H7 (cell line): ENCODE results near the gene PBOV1. TPM values are rescaled to one million over a fixed set of nuclear protein-coding genes. Genes with fewer than 3 reads are reported as not detected.

Experiments used
- DNase-seq: peaks from one replicate; pipeline ENCODE4 v3.0.0; 2012
- H3K27me3 ChIP-seq: 2 replicates; pipeline ENCODE4 v1.6.0; 2011; ENCODE audit warnings: mild to moderate bottlenecking, low read length; ENCODE audit not compliant: control insufficient read depth, insufficient read depth
- H3K36me3 ChIP-seq: replicated peaks from 2 replicates; pipeline ENCODE4 v1.5.1; 2011; ENCODE audit warnings: low read length; ENCODE audit not compliant: control insufficient read depth, insufficient read depth
- H3K4me3 ChIP-seq: 2 replicates; pipeline ENCODE4 v1.5.1; 2011; ENCODE audit warnings: low read depth, mild to moderate bottlenecking, control low read depth, low read length, moderate library complexity; ENCODE audit not compliant: insufficient read depth
- total RNA-seq: library from RNA; depleted of rRNA; stranded (reverse); fragments of >200 nt; shearing (Covaris generic); gene quantifications from 2 replicates; pipeline ENCODE4 v1.2.3, GENCODE V29; 2014

The PBOV1 gene
- total RNA-seq, 1 experiment from 2014 or later, result not detected

DNA sequence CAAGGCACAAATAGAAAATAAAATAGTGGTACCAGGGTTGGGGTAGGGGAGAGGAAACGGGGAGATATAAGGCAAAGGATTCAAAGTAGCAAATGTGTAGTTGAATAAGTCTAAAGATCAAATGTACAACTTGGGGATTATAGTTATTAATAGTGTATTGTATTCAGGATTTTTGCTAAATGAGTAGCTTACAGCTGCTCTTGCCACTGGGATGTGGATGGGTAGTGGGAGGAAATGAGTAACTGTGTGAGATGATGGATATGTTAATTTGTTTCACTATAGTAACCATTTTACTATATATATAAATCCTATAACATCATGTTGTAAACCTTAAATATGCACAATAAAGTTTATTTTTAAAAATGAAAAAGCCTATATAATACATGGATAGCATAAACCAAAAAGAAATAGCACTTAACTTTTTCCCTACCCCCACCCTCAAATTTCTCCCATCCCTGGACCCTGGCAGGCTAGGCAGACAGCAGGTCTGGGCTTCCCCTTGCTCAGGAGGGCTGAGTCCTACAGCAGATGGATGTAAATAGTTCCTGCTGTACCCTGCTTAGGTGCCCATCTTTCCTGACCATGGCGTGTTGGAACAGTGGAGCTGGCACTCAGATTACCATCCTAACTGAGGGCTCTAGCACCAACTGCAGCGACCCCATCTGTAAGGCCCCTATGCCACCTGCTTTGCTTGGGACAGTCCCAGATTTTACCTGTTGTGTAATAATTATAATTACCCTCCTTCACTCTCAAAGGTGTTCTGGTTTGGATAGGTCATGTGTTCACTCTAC lies 28.6 kb upstream of the PBOV1 start:
- no peak overlapping the region for H3K4me3 ChIP-seq
- no peak for DNase-seq
- no peaks in the 10 kb centered on the region; the same call in 1 of the 2 replicates for H3K36me3 ChIP-seq
- H3K27me3 ChIP-seq, result no peaks in the 10 kb centered on the region

DNA sequence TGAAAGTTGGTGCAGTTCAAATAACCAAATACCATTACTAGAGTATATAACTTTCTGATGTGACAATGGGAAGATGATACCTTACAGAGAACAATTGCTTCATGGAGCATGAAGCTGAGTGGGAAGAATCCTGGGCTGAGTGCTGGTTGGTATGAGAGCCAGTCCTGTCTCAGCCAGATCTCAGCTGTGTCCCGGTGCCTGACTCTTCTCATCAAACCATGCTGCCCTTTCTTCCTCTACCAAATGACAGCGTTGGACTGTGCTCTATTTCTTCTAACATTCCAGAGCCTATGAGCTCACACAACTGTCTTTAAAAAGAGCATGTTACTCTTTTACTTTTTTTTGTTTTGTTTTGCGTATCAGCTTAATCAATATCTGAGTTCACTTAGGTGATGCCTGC lies 27.5 kb upstream of the PBOV1 start:
- Histone ChIP-seq H3K36me3 (no peaks in the 10 kb centered on the region; the same call in 1 of the 2 replicates), H3K27me3 (no peaks in the 10 kb centered on the region), H3K4me3 (no peak overlapping the region)
- no peak for DNase-seq

DNA sequence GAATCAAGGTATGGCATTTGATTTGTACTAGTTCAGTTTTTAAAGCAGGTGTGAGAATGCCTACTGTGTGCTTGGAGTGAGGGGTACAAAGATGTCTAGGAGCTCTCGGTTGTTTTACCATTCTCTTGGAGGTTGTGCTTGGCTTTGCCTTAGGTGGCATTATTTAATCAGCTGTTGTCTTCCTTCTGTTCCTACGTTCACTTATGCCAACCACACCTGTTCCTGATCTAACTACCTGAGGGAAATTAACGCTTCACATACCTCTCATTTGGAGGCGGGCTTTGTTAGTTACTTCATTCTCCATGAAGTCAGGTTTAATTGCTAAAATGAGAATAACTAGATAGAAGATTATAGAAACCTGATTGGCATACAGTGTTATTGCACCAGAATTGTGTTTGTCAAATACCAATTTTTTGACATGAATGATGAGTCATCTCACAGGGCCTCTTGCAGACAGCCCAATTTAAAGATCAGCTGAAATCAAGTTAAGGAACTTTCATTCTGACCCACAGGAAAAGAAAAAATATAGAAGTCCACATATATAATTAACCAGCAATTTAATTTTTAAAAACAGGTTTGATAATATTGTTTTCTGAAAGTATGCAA lies 24.8 kb upstream of the PBOV1 start:
- Histone ChIP-seq H3K27me3 (no peaks in the 10 kb centered on the region), H3K36me3 (no peaks in the 10 kb centered on the region), H3K4me3 (no peak overlapping the region)
- no peak for DNase-seq

DNA sequence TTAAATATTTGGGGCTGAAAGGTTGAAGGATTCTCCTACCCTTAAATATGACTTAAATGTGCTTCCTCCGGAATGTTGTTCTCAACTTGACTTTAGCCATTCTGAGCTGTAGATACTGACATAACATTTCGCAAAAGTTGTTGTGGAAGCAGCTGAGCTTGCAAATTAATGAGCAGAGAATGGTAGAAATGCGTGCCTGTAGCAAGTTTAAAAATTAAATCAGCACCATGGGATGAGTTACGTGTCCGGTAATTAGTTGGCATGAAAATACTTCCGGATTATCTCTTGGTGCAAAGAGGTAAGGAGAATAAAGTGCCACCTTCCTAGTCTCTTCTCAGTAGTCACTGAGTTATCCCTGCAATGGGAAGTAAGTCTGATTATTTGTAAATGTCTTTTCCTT lies 23.6 kb upstream of the PBOV1 start:
- no peak for DNase-seq
- H3K36me3 ChIP-seq, result no peaks in the 10 kb centered on the region
- no peak overlapping the region for H3K4me3 ChIP-seq
- no peaks in the 10 kb centered on the region for H3K27me3 ChIP-seq

DNA sequence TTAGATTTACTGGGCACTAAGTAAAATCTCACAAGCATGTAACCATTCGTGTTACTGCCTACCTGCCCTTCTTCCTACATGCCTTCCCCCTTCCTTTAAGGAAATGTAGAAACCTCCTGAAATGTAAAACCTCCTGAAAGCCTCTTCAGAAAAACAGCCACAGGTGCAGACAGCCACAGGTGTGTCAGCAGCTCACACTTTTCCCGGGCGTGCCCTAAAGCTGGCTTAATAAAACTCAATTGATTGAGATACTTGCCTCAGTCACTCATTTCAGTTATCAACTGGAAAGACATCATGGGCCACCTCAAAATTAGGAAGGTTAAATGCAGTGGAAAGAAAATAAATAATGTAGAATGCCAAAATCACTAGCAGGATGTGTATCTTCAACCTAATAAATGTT lies 23.1 kb upstream of the PBOV1 start:
- Histone ChIP-seq H3K4me3 (no peak overlapping the region), H3K36me3 (no peaks in the 10 kb centered on the region), H3K27me3 (no peaks in the 10 kb centered on the region)
- no peak for DNase-seq

DNA sequence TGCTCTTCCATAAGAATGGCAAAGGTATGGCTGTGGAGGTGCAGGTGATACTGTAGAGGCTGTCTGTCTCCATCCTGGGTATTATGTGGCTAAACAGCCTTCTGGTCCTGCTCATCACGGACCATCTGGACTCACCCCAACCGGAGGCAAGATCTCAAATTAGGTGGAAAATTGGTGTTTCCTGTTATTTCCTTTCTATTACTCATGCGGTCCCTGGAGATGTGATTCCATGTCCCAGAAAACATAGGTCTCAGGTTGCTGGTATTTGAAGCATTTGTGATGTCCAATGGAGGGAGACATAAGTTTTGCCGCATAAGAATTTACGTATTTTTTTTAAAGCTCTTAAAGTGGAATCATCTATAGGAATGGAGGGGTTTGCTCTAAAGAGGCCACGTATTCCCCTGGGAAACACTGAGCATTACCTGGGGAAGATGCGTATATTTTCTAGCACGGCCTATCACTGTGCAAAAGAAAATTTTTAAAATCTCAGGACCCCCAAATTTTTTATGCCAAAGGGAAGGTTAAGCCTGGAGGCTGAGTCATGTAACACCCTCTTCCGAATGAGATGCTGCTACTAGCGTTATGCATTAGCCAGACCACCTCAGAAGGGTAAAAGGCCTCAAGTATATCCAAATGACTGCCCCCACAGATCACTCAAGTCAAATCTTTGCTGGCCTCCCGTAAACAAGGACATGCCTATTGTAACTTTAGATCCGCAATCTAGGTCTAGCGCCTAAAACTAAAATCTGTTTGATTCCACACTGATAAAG lies 22.4 kb upstream of the PBOV1 start:
- Histone ChIP-seq H3K27me3 (no peaks in the 10 kb centered on the region), H3K36me3 (no peaks in the 10 kb centered on the region), H3K4me3 (no peak overlapping the region)
- no peak for DNase-seq

DNA sequence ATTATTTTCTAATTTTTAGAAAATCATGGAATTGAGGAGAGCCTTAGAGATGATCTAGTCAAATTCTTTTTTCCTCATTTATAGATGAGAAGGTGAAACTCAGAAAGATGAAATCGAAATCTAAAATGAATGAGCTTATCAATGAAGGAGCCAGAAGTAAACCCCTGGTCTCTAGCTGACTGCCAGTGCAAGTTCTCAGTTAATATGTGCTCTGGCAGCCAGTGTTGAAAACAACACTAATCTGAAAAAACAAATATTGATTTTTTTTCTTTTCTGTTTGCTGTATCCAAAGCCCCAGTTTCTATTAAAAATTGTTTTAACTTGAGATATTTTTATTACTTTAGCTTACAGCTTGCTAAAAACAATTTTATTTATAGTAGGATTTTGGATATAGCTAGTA lies 21.5 kb upstream of the PBOV1 start:
- no peaks in the 10 kb centered on the region for H3K36me3 ChIP-seq
- no peak for DNase-seq
- no peaks in the 10 kb centered on the region for H3K27me3 ChIP-seq
- H3K4me3 ChIP-seq, result no peak overlapping the region

DNA sequence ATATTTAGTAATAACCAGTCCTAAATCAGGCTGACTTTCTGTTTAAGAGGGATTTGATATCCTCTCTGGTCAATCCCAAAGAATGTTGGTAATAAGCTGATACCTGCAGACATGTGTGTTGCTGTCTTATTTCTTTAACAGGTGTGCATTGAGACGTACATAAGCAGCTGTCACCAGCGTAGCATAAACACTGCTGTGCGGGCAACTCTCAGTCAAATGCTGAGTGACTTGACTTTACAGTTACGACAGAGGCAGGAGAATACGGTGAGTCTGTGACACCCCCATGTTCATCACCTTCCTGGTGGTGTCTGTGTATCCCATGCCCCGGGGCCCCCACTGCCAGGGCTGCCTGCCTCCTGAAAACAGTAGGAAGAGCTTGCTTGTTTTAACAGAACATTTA lies 20.1 kb upstream of the PBOV1 start:
- DNase-seq, result no peak
- no peaks in the 10 kb centered on the region for H3K36me3 ChIP-seq
- H3K27me3 ChIP-seq, result no peaks in the 10 kb centered on the region
- H3K4me3 ChIP-seq, result no peak overlapping the region

DNA sequence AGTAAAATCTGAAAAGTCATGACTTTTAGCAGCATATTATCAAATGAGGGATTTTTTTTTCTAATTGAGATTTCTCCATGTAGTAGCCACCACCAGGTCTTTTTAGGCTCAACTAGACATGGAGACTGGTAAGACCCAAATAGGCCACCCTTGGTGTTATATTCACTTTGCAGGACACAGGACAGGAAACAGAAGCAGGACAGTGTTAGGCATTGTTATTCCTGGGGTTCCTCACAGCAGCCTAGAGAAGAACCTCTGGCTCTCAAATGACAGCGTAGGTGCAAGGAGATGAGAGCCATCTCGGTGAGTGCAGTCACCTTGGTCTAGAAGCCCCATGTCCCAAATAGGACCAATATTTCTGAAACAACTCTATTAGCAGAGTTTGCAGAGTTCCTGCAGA lies 19.2 kb upstream of the PBOV1 start:
- Histone ChIP-seq H3K4me3 (no peak overlapping the region), H3K27me3 (no peaks in the 10 kb centered on the region), H3K36me3 (no peaks in the 10 kb centered on the region)
- DNase-seq, result no peak

DNA sequence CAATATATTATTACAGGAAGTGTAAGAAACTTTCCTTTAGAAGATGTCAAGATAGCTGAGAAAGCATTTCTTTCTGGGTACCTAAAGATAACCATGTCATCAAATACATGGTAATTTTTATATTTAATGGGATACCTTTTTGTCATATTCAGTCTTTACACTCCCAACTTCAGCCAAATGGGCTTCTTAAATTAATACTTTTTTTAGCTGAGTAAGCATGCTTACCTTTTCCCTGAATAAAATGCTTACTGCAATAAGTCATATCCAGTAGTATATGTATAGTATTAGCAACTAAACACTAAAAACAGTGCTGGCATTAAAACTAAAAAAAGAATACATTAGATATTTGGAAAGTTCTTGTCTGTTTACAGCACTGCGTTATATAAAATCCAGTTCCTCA lies 17.4 kb upstream of the PBOV1 start:
- no peaks in the 10 kb centered on the region for H3K36me3 ChIP-seq
- H3K4me3 ChIP-seq, result no peak overlapping the region
- no peaks in the 10 kb centered on the region for H3K27me3 ChIP-seq
- no peak for DNase-seq

DNA sequence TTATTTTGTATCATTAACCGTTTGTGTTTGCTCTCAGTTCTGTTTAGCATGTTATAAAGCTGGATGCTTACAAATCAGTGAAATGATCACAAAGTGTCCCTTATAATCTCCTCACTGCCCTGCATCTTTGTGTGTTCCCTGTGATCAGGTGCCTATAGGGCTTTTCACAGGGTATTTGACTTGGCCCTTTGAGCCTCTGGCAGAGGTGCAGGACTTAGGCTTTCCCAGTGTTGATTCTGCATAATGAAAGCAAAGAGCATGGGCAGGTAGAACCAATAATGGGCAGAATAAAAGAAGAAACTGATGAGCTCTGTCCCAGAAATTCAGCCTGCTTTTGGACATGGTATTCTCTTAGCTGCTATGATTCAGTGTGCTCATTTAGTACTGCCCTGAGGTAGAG lies 16.9 kb upstream of the PBOV1 start:
- Histone ChIP-seq H3K27me3 (no peaks in the 10 kb centered on the region), H3K4me3 (no peak overlapping the region), H3K36me3 (no peaks in the 10 kb centered on the region)
- DNase-seq, result no peak

DNA sequence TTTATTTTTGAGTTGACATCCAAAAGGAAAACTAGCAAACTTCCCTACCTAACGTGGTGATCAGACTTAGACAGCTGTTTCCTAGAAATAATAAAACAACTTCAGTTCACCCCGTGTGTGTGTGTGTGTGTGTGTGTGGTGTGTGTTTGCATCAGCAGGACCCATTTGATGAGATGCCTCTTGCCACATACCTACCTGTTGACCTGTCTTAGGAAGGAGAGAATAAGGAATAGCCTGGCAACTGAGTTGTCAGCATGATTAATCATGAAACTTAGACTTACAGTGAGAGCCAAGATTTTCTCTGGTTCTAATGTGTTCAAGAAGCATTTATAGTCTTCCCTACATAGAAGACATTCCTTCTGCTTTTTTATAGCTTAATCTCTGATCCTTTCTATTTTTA lies 16.1 kb upstream of the PBOV1 start:
- no peaks in the 10 kb centered on the region for H3K36me3 ChIP-seq
- H3K4me3 ChIP-seq, result no peak overlapping the region
- DNase-seq, result no peak
- H3K27me3 ChIP-seq, result no peaks in the 10 kb centered on the region

DNA sequence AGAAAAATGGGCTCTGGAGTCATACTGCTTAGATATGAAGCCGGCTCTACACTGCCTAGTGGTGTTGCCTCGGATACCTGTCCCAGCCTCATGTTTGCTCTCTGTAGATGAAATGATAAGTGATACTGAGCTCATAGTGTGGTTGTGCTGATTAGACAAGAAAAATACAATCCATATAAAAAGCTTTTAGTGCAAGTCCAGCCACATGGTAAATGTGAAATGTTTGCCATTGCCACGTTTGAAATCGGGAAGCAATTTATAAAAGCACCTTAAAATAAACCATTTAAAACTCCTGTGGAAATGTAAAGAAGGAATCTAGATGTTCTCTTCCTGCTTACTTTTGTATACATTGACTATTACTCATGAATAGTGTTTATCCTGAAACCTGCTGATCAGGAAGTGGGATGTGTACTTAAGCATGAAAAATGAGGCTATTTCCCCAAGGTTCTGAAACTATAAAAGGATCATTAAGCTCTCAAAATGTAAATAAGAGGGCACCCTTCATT lies 13.1 kb upstream of the PBOV1 start:
- no peaks in the 10 kb centered on the region for H3K36me3 ChIP-seq
- H3K4me3 ChIP-seq, result no peak overlapping the region
- no peaks in the 10 kb centered on the region for H3K27me3 ChIP-seq
- DNase-seq, result no peak

DNA sequence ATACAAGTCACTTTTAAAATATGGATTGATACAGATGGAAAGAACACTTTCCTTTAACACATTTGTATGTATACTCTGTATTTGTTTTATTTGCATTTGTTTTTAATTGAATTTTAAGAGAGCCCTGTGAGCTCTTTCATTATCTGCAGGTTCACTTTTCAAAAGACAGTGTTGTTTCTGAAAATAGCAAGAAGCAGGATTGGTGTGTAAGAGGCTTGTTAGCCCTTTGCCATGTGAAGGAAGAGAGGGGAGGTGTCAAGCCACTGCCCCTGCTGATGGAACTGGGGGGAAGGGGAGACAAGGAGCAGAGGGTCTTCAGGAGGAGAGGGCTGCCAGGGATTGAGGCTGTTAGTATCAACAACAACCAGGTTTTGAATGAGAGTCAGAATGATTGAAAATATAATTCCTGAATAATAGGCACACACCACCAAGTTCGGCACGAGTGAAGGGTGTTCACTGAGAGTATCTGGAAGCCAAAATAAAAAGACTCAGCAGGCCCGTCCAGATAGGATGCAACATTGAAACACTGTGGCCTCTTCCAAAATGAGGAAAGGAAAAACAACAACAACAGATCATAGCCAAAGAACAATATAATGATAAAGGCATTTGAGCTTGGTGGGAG lies 12.6 kb upstream of the PBOV1 start:
- H3K4me3 ChIP-seq, result no peak overlapping the region
- no peaks in the 10 kb centered on the region for H3K27me3 ChIP-seq
- H3K36me3 ChIP-seq, result no peaks in the 10 kb centered on the region
- DNase-seq, result no peak
